ENCODE data around the gene KIAA1755.

Gene KIAA1755

DNA sequence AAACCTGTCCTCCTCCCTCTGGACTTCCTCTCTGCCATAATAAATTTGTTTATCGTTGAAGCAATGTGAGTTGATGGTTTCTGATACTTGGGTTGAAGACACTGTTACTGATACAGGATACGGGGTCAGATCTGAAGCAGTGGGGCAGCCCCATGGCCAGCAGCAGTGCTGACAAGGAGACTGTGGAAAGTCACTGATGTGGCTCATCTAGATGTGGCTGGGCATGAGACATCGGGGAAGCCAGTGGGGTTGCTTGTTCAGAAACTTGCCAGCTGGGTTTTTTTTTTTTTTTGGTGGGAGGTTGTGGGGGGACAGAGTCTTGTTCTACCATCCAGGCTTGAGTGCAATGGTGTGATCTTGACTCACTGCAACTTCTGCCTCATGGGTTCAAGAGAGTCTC, 40.8 kb upstream of the KIAA1755 start:
- H3K36me3 ChIP-seq (ENCODE audit: insufficient read depth, low read length), result no peaks in the 10 kb centered on the region
- no peak for TF ChIP-seq EZH2phosphoT487 (IDR thresholded peaks at IDR 0.05; ENCODE audit: borderline replicate concordance)
- TF ChIP-seq, protein P1, sequence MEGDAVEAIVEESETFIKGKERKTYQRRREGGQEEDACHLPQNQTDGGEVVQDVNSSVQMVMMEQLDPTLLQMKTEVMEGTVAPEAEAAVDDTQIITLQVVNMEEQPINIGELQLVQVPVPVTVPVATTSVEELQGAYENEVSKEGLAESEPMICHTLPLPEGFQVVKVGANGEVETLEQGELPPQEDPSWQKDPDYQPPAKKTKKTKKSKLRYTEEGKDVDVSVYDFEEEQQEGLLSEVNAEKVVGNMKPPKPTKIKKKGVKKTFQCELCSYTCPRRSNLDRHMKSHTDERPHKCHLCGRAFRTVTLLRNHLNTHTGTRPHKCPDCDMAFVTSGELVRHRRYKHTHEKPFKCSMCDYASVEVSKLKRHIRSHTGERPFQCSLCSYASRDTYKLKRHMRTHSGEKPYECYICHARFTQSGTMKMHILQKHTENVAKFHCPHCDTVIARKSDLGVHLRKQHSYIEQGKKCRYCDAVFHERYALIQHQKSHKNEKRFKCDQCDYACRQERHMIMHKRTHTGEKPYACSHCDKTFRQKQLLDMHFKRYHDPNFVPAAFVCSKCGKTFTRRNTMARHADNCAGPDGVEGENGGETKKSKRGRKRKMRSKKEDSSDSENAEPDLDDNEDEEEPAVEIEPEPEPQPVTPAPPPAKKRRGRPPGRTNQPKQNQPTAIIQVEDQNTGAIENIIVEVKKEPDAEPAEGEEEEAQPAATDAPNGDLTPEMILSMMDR (conservative IDR thresholded peaks at IDR 0.05; ENCODE audit: low read length), result no peak

DNA sequence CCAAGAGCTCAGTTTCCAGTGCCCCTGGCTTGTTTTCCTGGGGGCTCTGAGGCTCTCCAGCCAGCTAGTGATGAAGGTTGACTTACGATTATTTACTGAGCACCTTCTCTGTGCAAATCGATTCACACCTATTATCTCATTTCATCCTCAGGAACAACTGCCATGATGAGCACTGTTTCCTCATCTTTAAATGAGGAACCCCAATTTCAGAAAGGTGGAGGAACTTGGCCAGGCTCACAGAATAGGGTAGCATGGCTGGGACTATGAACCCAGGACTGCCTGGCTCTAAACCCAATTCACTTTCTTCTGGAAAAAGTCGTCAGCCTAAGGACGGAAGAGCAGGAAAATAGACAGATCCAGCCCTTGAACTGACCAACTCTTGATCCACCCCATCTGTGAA, 39.9 kb upstream of the KIAA1755 start:
- Histone ChIP-seq H3K79me2 (ENCODE audit: insufficient read depth, low read length) (no peaks in the 10 kb centered on the region), H3K9ac (ENCODE audit: low read depth, low read length, poor library complexity, severe bottlenecking) (no peak overlapping the region), H2AFZ (ENCODE audit: low read length) (no peak overlapping the region), H4K20me1 (ENCODE audit: insufficient read depth, low read length, poor library complexity, severe bottlenecking) (no peaks in the 10 kb centered on the region), H3K9me2 (replicated peaks; ENCODE audit: low read depth, low read length) (no peaks in the 10 kb centered on the region), H3K4me2 (ENCODE audit: low read depth, low read length, poor library complexity, severe bottlenecking) (no peak overlapping the region), H3K4me3 (ENCODE audit: low read length, poor library complexity, severe bottlenecking) (no peak overlapping the region), H3K9me3 (ENCODE audit: insufficient read depth, low read depth, low read length) (no peaks in the 10 kb centered on the region), H3K36me3 (ENCODE audit: insufficient read depth, low read length) (no peaks in the 10 kb centered on the region), H3K27me3 (ENCODE audit: insufficient read depth, low read length, poor library complexity, severe bottlenecking) (no peaks in the 10 kb centered on the region), H3F3A (ENCODE audit: low read depth) (no peaks in the 10 kb centered on the region), H3K4me1 (ENCODE audit: insufficient read depth, low read length, poor library complexity, severe bottlenecking) (peaks cover 19% of the 10 kb centered on the region)
- TF ChIP-seq, protein P1 (conservative IDR thresholded peaks at IDR 0.05; ENCODE audit: low read length), result no peak
- no peak for TF ChIP-seq EZH2phosphoT487 (IDR thresholded peaks at IDR 0.05; ENCODE audit: borderline replicate concordance)

More for the DNA sequence above, 40.8 kb upstream of the KIAA1755 start:
- Histone ChIP-seq H4K20me1 (ENCODE audit: insufficient read depth, low read length, poor library complexity, severe bottlenecking) (no peaks in the 10 kb centered on the region), H3K79me2 (ENCODE audit: insufficient read depth, low read length) (no peaks in the 10 kb centered on the region), H3K9me2 (replicated peaks; ENCODE audit: low read depth, low read length) (no peaks in the 10 kb centered on the region), H3K4me1 (ENCODE audit: insufficient read depth, low read length, poor library complexity, severe bottlenecking) (peaks cover 19% of the 10 kb centered on the region), H3K9me3 (ENCODE audit: insufficient read depth, low read depth, low read length) (no peaks in the 10 kb centered on the region), H2AFZ (ENCODE audit: low read length) (no peak overlapping the region), H3K9ac (ENCODE audit: low read depth, low read length, poor library complexity, severe bottlenecking) (no peak overlapping the region), H3F3A (ENCODE audit: low read depth) (no peaks in the 10 kb centered on the region), H3K4me2 (ENCODE audit: low read depth, low read length, poor library complexity, severe bottlenecking) (no peak overlapping the region), H3K27me3 (ENCODE audit: insufficient read depth, low read length, poor library complexity, severe bottlenecking) (no peaks in the 10 kb centered on the region), H3K4me3 (ENCODE audit: low read length, poor library complexity, severe bottlenecking) (no peak overlapping the region)

DNA sequence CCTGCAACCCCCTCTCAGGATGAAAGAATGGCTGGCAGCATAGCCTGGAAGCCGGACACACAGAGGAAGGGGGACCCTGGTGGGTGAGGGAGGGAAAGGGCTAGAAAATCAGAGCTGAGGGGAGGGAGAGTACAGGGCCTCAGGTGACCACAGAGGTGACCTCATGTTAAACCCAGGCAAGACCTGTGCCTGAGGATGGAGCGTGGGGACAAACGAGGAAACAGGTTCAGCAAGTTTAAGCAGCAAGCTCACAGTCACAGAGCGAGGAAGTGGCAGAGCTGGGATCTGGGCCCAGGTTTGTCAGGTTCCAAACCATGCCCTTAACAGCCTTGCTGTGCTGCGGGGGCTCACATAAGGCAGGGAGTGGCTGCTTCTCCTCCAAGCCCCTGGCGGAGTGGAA, 39.4 kb upstream of the KIAA1755 start:
- H3K4me2 ChIP-seq (ENCODE audit: low read depth, low read length, poor library complexity, severe bottlenecking), result no peak overlapping the region

More for the DNA sequence above, 39.4 kb upstream of the KIAA1755 start:
- H2AFZ ChIP-seq (ENCODE audit: low read length), result no peak overlapping the region
- no peaks in the 10 kb centered on the region for H3K9me2 ChIP-seq (replicated peaks; ENCODE audit: low read depth, low read length)
- no peaks in the 10 kb centered on the region for H3K36me3 ChIP-seq (ENCODE audit: insufficient read depth, low read length)
- no peaks in the 10 kb centered on the region for H3K9me3 ChIP-seq (ENCODE audit: insufficient read depth, low read depth, low read length)
- H3F3A ChIP-seq (ENCODE audit: low read depth), result no peaks in the 10 kb centered on the region
- no peaks in the 10 kb centered on the region for H4K20me1 ChIP-seq (ENCODE audit: insufficient read depth, low read length, poor library complexity, severe bottlenecking)
- no peak overlapping the region for H3K9ac ChIP-seq (ENCODE audit: low read depth, low read length, poor library complexity, severe bottlenecking)
- H3K4me1 ChIP-seq (ENCODE audit: insufficient read depth, low read length, poor library complexity, severe bottlenecking), result peaks cover 19% of the 10 kb centered on the region
- H3K4me3 ChIP-seq (ENCODE audit: low read length, poor library complexity, severe bottlenecking), result no peak overlapping the region
- no peaks in the 10 kb centered on the region for H3K79me2 ChIP-seq (ENCODE audit: insufficient read depth, low read length)
- TF ChIP-seq, protein P1 (conservative IDR thresholded peaks at IDR 0.05; ENCODE audit: low read length), result no peak
- TF ChIP-seq EZH2phosphoT487 (IDR thresholded peaks at IDR 0.05; ENCODE audit: borderline replicate concordance), result no peak
- no peaks in the 10 kb centered on the region for H3K27me3 ChIP-seq (ENCODE audit: insufficient read depth, low read length, poor library complexity, severe bottlenecking)
